Vagina (tissue), 2 donors: ENCODE measurements around the gene MAT1A. TPM values are rescaled to one million over a fixed set of nuclear protein-coding genes. Genes with fewer than 3 reads are reported as not detected.

Experiments used
- DNase-seq, 2 donors: peaks; one replicate each; pipeline ENCODE4 v3.0.0-alpha.2; 2017; ENCODE audit errors: extremely low spot score in 2 of 2
- H3K27ac ChIP-seq: fragments of 200-600 bp; sonication (generic); one replicate; pipeline ENCODE4 v1.5.1; 2019
- H3K27me3 ChIP-seq: fragments of 200-600 bp; sonication (generic); one replicate; pipeline ENCODE4 v1.5.1; 2019
- H3K36me3 ChIP-seq, 2 donors: fragments of 200-600 bp; sonication (generic); one replicate each; pipeline ENCODE4 v1.5.1; 2017 to 2019
- H3K4me1 ChIP-seq: fragments of 200-600 bp; sonication (generic); one replicate; pipeline ENCODE4 v1.5.1; 2019
- H3K4me3 ChIP-seq, 2 donors: fragments of 200-600 bp; sonication (generic); 1 replicate in 1 of 2; 2 replicates in 1 of 2; pipeline ENCODE4 v1.5.1; 2016 to 2019
- H3K9me3 ChIP-seq: fragments of 200-600 bp; sonication (generic); one replicate; pipeline ENCODE4 v1.5.1; 2019
- POLR2A ChIP-seq, 2 donors: fragments of 450-650 bp; IDR thresholded peaks; one replicate each; pipeline ENCODE4 v1.6.1; 2017; ENCODE audit warnings: antibody characterized with exemption in 2 of 2, mild to moderate bottlenecking in 2 of 2, moderate library complexity in 2 of 2
- POLR2AphosphoS5 ChIP-seq, 2 donors: sonication (generic); formaldehyde crosslinking; IDR thresholded peaks; one replicate each; pipeline ENCODE4 v1.9.0; 2017; ENCODE audit warnings: antibody characterized with exemption in 2 of 2, mild to moderate bottlenecking in 2 of 2, low read depth in 1 of 2; ENCODE audit not compliant: insufficient read depth in 1 of 2
- intact Hi-C: fragments of 100-400 bp; cut with DNase I; formaldehyde crosslinking; loops from one replicate; pipeline ENCODE4 v1.15.1; 2023
- total RNA-seq: library from RNA; depleted of rRNA; stranded (reverse); fragments of >200 nt; gene quantifications from one replicate; pipeline ENCODE4 v1.2.3, GENCODE V29; 2016
- TF ChIP-seq, protein P1 (sequence below), 3 experiments: fragments of 450-650 bp in 2 of 3; fragments of 200-600 bp in 1 of 3; sonication (generic) in 1 of 3; IDR thresholded peaks; one replicate each; pipeline ENCODE4 v1.5.1; 2017 to 2019; ENCODE audit warnings: antibody characterized with exemption in 3 of 3, mild to moderate bottlenecking in 2 of 3, moderate library complexity in 2 of 3

MAT1A gene
- total RNA-seq, 1 donor from 2014 or later: not detected

DNA sequence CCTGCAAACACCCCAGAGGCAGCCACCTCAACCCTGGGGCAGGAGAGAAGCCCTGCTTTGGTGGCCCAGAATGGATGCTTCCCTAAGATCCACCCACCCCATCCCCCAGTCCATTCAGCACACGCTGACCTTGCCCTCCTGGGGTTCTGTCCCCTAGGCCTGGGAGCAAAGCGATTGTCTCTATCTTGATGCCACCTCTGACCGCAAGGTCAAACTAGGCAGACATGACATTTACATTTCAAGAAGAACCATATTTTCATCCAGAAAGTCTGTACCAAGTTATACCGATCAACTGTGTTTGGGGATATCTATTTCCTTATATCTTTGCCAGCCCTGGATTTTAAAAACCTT lies 23.0 kb downstream of the MAT1A start:
- H3K9me3 ChIP-seq: no peaks in the 10 kb centered on the region
- no peaks in the 10 kb centered on the region for H3K36me3 ChIP-seq
- H3K4me1 ChIP-seq: no peaks in the 10 kb centered on the region
- intact Hi-C loops: no loop called here
- H3K4me3 ChIP-seq: no peak overlapping the region
- H3K27ac ChIP-seq: no peak overlapping the region
- DNase-seq: no peak
- TF ChIP-seq POLR2AphosphoS5 (IDR thresholded peaks at IDR 0.05; ENCODE audit: insufficient read depth in 1 of 2, low read depth in 1 of 2): no peak
- TF ChIP-seq POLR2A (IDR thresholded peaks at IDR 0.05): no peak
- TF ChIP-seq, protein P1, sequence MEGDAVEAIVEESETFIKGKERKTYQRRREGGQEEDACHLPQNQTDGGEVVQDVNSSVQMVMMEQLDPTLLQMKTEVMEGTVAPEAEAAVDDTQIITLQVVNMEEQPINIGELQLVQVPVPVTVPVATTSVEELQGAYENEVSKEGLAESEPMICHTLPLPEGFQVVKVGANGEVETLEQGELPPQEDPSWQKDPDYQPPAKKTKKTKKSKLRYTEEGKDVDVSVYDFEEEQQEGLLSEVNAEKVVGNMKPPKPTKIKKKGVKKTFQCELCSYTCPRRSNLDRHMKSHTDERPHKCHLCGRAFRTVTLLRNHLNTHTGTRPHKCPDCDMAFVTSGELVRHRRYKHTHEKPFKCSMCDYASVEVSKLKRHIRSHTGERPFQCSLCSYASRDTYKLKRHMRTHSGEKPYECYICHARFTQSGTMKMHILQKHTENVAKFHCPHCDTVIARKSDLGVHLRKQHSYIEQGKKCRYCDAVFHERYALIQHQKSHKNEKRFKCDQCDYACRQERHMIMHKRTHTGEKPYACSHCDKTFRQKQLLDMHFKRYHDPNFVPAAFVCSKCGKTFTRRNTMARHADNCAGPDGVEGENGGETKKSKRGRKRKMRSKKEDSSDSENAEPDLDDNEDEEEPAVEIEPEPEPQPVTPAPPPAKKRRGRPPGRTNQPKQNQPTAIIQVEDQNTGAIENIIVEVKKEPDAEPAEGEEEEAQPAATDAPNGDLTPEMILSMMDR (IDR thresholded peaks at IDR 0.05): no peak
- no peaks in the 10 kb centered on the region for H3K27me3 ChIP-seq

DNA sequence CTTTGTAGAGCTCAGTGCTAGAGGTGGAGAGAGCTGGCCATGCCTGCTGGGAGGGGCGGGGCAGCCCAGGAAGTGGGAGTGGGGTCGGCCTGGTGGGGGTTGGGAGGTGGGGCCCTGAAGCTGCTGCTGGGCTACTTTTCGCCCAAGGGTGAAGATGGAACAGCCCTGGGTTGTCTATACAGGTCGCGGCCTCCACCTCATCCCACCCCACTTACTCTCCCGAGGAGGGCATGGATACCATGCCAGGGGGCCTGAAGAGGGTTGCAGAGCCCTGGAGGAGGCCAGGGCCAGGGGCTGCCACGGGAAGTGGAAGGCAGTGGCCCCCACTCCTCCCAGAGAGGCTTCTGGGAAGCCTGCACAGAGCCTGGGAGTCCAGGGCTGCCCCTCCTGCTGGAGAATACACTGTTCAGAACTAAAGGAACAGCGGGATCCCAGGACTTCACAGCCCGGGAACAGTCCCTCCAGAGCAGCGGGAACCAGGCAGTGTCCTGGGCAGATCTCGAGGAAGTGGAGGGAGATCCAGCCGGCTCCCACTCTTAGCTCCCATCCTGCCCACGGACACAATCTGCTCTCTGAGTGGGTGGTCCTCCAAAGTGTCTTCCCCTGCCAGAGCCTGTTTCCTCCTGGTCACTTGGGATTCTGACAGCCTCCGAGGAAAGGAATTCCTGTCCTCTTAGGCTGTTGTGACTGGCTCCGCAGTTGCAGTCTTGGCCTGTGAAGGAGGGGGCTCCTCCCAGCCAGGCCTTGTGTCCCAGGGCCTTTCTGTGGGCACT lies 23.5 kb downstream of the MAT1A start:
- no peak overlapping the region for H3K4me3 ChIP-seq
- H3K4me1 ChIP-seq: no peaks in the 10 kb centered on the region
- intact Hi-C loops: no loop called here
- no peaks in the 10 kb centered on the region for H3K27me3 ChIP-seq
- DNase-seq: no peak
- H3K36me3 ChIP-seq: no peaks in the 10 kb centered on the region
- H3K27ac ChIP-seq: no peak overlapping the region
- H3K9me3 ChIP-seq: no peaks in the 10 kb centered on the region
- TF ChIP-seq POLR2AphosphoS5 (IDR thresholded peaks at IDR 0.05; ENCODE audit: insufficient read depth in 1 of 2, low read depth in 1 of 2) (no peak), POLR2A (IDR thresholded peaks at IDR 0.05) (no peak)
- TF ChIP-seq, protein P1 (IDR thresholded peaks at IDR 0.05): no peak

DNA sequence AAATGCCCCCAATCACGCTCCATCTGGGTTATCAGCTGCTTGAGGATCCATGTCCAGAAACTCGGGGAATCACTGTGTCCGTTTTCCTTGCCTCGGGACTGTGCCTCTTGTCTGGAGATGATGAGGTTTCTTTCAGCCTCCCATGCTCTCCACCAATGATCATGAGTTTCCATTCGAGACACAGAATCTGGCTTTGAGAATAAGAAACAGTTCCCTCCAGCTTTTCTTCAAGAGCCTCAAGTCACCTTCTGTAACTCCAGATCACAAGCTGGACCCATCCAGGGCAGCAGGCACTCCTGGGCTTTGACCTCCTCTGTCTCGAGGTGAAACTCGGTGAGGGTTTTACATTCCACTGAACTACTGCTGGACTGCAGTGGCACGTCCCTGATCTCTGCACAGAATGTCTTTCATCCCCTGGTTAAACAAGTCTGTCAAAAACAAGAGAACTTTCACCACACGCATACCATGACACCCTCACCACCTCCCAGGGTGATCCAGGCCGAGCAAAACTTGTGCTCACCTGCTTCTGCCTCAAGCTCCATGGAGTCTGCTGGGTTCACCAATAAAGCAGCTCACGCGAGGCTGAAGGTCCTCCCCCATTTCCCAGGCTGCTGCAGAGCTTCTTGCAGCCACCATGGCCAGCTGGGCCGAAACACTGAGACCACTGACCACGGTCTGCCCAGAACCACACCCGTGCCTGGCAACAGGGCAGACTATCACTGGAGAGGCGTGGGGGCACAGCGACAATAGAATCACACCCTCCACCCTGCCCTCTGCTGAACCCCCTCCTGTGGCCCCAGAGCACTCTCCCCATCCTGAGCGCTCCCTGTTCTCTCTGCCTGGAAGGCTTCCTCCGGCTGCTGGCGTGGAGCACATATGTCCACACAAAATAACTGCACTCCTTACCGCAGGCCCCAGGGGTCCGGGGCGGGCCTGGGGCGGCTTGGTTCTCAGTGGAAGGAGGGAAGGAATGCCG lies 25.1 kb downstream of the MAT1A start:
- H3K4me1 ChIP-seq: no peaks in the 10 kb centered on the region
- H3K4me3 ChIP-seq: no peak overlapping the region
- TF ChIP-seq, protein P1 (IDR thresholded peaks at IDR 0.05): no peak
- no peak for TF ChIP-seq POLR2AphosphoS5 (IDR thresholded peaks at IDR 0.05; ENCODE audit: insufficient read depth in 1 of 2, low read depth in 1 of 2)
- no peak for TF ChIP-seq POLR2A (IDR thresholded peaks at IDR 0.05)
- H3K9me3 ChIP-seq: no peaks in the 10 kb centered on the region
- intact Hi-C loops: no loop called here
- H3K27ac ChIP-seq: no peak overlapping the region
- H3K27me3 ChIP-seq: no peaks in the 10 kb centered on the region
- no peaks in the 10 kb centered on the region for H3K36me3 ChIP-seq
- DNase-seq: no peak

DNA sequence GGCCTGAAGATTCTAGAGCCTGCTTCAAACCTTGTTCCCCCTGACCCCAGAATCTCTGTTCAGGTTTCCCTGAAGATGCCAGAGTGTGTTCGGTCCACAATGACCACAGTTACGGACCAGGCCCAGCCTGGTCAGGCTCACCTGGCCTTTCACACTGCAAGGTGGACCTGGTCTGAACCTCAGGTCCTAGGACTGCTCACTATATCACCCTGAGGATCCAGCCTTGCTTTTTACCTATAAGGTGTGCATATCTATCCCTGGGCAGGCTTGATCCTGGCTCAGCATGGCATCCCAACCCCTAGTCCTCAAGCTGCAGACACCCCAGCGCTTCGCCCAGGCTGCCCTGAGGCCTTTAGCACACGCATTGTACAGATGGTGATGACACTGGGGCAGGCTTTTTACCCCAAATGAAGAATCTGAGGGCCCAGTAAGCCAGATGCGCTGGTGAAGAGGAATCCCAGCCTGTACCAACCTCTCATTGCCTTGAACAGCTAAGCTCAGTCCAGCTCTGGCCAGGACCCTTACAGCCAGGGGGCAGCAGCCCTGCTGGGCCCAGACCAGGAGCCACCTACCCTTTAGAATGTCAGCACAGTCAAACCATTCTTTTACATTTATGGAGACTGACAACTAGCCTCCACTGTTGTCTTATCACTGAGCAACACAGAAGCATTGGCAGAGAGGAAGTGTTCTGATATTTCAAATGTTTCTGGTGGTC lies 28.0 kb downstream of the MAT1A start:
- TF ChIP-seq, protein P1 (IDR thresholded peaks at IDR 0.05): no peak
- no peak for TF ChIP-seq POLR2A (IDR thresholded peaks at IDR 0.05)
- no peak for TF ChIP-seq POLR2AphosphoS5 (IDR thresholded peaks at IDR 0.05; ENCODE audit: insufficient read depth in 1 of 2, low read depth in 1 of 2)
- Histone ChIP-seq H3K9me3 (no peaks in the 10 kb centered on the region), H3K27ac (no peak overlapping the region), H3K27me3 (no peaks in the 10 kb centered on the region), H3K4me1 (no peaks in the 10 kb centered on the region), H3K36me3 (no peaks in the 10 kb centered on the region), H3K4me3 (no peak overlapping the region)
- no peak for DNase-seq
- intact Hi-C loops: no loop called here
